ENCODE measurements around the gene ARR3.

- TF ChIP-seq CTCF (IDR thresholded peaks at IDR 0.05 in 4 of 5, conservative IDR thresholded peaks at IDR 0.05 in 1 of 5): no peak
- no peak for TF ChIP-seq POLR2A (IDR thresholded peaks at IDR 0.05)
Observed at GRCh38 chrX:70268034-70268433, at the start of gene ARR3.

Measured in gastrocnemius medialis (tissue), 4 donors.